Measurements from ENCODE around the gene NANOS3.

- TF ChIP-seq CTCF (conservative IDR thresholded peaks at IDR 0.05; ENCODE audit: low read length): peak; percentile 55
- no peak for TF ChIP-seq EZH2phosphoT487 (IDR thresholded peaks at IDR 0.05; ENCODE audit: borderline replicate concordance, low read depth, low read length)
Measured at GRCh38 chr19:13872695-13873389, 4.1 kb upstream of the NANOS3 start.
